Panc1 (cell line): Measurements from ENCODE around the gene CIAPIN1.

Source experiments
- CTCF ChIP-seq: fragments of 450-650 bp; IDR thresholded peaks from 2 replicates; pipeline ENCODE4 v1.5.1; 2017; ENCODE audit warnings: mild to moderate bottlenecking
- POLR2AphosphoS5 ChIP-seq: IDR thresholded peaks from 2 replicates; pipeline ENCODE4 v1.6.1; 2012; ENCODE audit warnings: mild to moderate bottlenecking, low read depth, low read length, moderate library complexity
- REST ChIP-seq, 2 experiments: IDR thresholded peaks; 2 replicates each; pipeline ENCODE4 v1.6.1; 2011 to 2012; ENCODE audit warnings: low read depth in 2 of 2, control low read depth in 1 of 2, low read length in 1 of 2, mild to moderate bottlenecking in 1 of 2, moderate library complexity in 1 of 2; ENCODE audit not compliant: insufficient read depth in 1 of 2

DNA sequence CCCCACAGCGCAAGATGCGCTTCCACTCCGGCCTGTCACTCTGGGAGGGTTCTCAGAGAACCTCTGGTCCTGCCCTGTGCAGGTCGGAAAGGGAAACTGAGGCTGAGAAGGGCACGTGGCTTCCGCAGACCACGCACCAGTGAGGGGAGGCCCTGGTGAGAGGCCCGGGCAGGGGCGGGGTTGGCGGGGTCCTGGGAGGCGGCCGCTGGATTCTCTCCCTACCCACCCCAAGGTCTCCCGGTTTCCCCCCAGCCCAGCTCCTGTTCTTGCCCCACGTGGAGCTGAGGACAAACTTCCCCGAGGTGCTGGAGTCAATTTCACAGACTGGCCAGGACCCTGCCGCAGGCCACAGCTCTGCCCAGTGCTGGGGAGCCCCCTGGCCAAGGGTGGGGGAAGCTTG is 31.1 kb downstream of the CIAPIN1 start:
- no peak for TF ChIP-seq CTCF
- no peak for TF ChIP-seq POLR2AphosphoS5
- TF ChIP-seq REST (IDR thresholded peaks at IDR 0.05; ENCODE audit: insufficient read depth in 1 of 2, low read depth in 2 of 2, low read length in 1 of 2): no peak
